ENCODE results near the gene SPX. TPM values are rescaled to one million over a fixed set of nuclear protein-coding genes. Genes with fewer than 3 reads are reported as not detected.

The SPX gene
- total and polyA plus RNA-seq, 2 of the 8 experiments (the other 6 are each of a cell fraction or from before 2014, with no cell fraction given) = 1.2 to 1.3 TPM

GRCh38 chr12:21509768-21510167 lies 16.3 kb upstream of the SPX start:
- Histone ChIP-seq H3K79me1 (ENCODE audit: low read depth, low read length) (no peaks in the 10 kb centered on the region), H3K9me3 (ENCODE audit: insufficient read depth in 2 of 2, low read depth in 1 of 2, low read length in 1 of 2) (no peaks in the 10 kb centered on the region), H3K27ac (ENCODE audit: low read depth, low read length) (no peak overlapping the region), H3K4me2 (ENCODE audit: insufficient read depth in 1 of 2, low read depth in 2 of 2, low read length in 2 of 2) (no peak overlapping the region), H2AK5ac (ENCODE audit: low read depth, low read length) (no peak overlapping the region), H4K5ac (ENCODE audit: insufficient read length, low read depth, low read length) (no peak overlapping the region), H2BK12ac (ENCODE audit: low read depth, low read length) (no peak overlapping the region), H3K23ac (ENCODE audit: insufficient read length) (no peak overlapping the region), H3K79me2 (ENCODE audit: control insufficient read depth in 1 of 2, insufficient read depth in 2 of 2, low read length in 2 of 2) (peaks cover 0 to 23% of the 10 kb centered on the region in 2 experiments; a peak in 2 of 4 replicates), H4K20me1 (replicated peaks in 1 of 2; ENCODE audit: control insufficient read depth in 1 of 2, insufficient read depth in 2 of 2, low read length in 2 of 2) (peaks cover 0 to 3% of the 10 kb centered on the region in 2 experiments), H3K4me1 (replicated peaks in 1 of 4; ENCODE audit: control insufficient read depth in 3 of 4, insufficient read depth in 4 of 4, low read length in 3 of 4) (no peaks in the 10 kb centered on the region), H2AFZ (ENCODE audit: low read length) (no peak overlapping the region), H3K4ac (replicated peaks; ENCODE audit: insufficient read length, low read depth, low read length) (no peak overlapping the region), H2BK15ac (ENCODE audit: low read length) (no peak overlapping the region), H4K8ac (ENCODE audit: extremely low read depth, insufficient read depth, low read length) (no peak overlapping the region), H3K18ac (ENCODE audit: extremely low read depth, low read length) (no peak overlapping the region), H2BK20ac (ENCODE audit: low read length) (no peak overlapping the region), H3K4me3 (ENCODE audit: extremely low read depth in 1 of 4, insufficient read depth in 2 of 4, low read depth in 3 of 4, low read length in 4 of 4) (no peak overlapping the region), H4K91ac (replicated peaks; ENCODE audit: insufficient read length, low read length) (no peak overlapping the region), H2BK120ac (replicated peaks; ENCODE audit: low read depth, low read length) (no peak overlapping the region), H3K9ac (replicated peaks in 1 of 4; ENCODE audit: extremely low read depth in 1 of 4, low read depth in 3 of 4, low read length in 3 of 4) (no peak overlapping the region), H3K36me3 (ENCODE audit: control insufficient read depth in 2 of 4, insufficient read depth in 4 of 4, low read length in 3 of 4) (peaks cover 0 to 24% (median 7%) of the 10 kb centered on the region in 4 experiments; a peak in 4 of 8 replicates), H3K56ac (replicated peaks; ENCODE audit: insufficient read length, low read depth, low read length) (no peak overlapping the region), H3K23me2 (ENCODE audit: low read depth, low read length) (no peaks in the 10 kb centered on the region), H3K27me3 (replicated peaks in 1 of 4; ENCODE audit: control insufficient read depth in 3 of 4, extremely low read depth in 1 of 4, insufficient read depth in 3 of 4, low read length in 3 of 4) (no peaks in the 10 kb centered on the region), H2BK5ac (ENCODE audit: low read depth, low read length) (no peak overlapping the region), H3K14ac (ENCODE audit: insufficient read length) (no peak overlapping the region)
- no peak for DNase-seq (ENCODE audit: low read depth in 1 of 2, low spot score in 2 of 2)
- POLR2A ChIA-PET (ENCODE audit: partially characterized antibody) = interaction anchor here (2.2 kb wide), 1 partner anchor 8 kb away, joined by 11 read pairs; the partner anchor contains the start of genes GOLT1B and RECQL
- 42% methylated on average over 2 of the region's 2 CpGs; no CpG with 5 or more reads in 1 of the 2 experiments for WGBS, 2 experiments (ENCODE audit: extremely low coverage in 1 of 2, insufficient coverage in 1 of 2, insufficient read length in 1 of 2, insufficient replicate concordance in 2 of 2, low coverage in 1 of 2, low lambda C conversion rate in 2 of 2, missing lambda C conversion rate in 1 of 2)
- CTCF ChIA-PET (ENCODE audit: partially characterized antibody) = no interaction called here
- no peak for FAIRE-seq
- TF ChIP-seq CTBP2 (IDR thresholded peaks at IDR 0.05; ENCODE audit: borderline replicate concordance, insufficient read depth, insufficient read length, low read length) = no peak
- no peak for TF ChIP-seq TAF1 (IDR thresholded peaks at IDR 0.05; ENCODE audit: low read depth, low read length)
- TF ChIP-seq ATF2 (IDR thresholded peaks at IDR 0.05; ENCODE audit: low read length) = no peak
- TF ChIP-seq JUND (IDR thresholded peaks at IDR 0.05; ENCODE audit: low read length) = no peak
- TF ChIP-seq HDAC6 (IDR thresholded peaks at IDR 0.05; ENCODE audit: low read depth, low read length) = no peak
- TF ChIP-seq NANOG (IDR thresholded peaks at IDR 0.05; ENCODE audit: insufficient read depth, low read depth, low read length, poor library complexity, severe bottlenecking) = no peak
- no peak for TF ChIP-seq CBX5 (IDR thresholded peaks at IDR 0.05; ENCODE audit: low read depth, low read length)
- TF ChIP-seq SRF (IDR thresholded peaks at IDR 0.05; ENCODE audit: low read depth, low read length) = no peak
- no peak for TF ChIP-seq KDM4A (IDR thresholded peaks at IDR 0.05; ENCODE audit: low read depth, low read length, severe bottlenecking)
- TF ChIP-seq RAD21 (IDR thresholded peaks at IDR 0.05 in 1 of 2, conservative IDR thresholded peaks at IDR 0.05 in 1 of 2; ENCODE audit: low read depth in 2 of 2, low read length in 2 of 2) = no peak
- no peak for TF ChIP-seq GABPA (IDR thresholded peaks at IDR 0.05; ENCODE audit: borderline replicate concordance, insufficient read depth, low read length)
- no peak for TF ChIP-seq TCF12 (IDR thresholded peaks at IDR 0.05; ENCODE audit: low read depth, low read length)

All from H1 (cell line).